ENCODE data around the gene MRPL55.

Gene MRPL55

GRCh38 chr1:228151180-228151925 lies 42.3 kb upstream of the MRPL55 start:
- FAIRE-seq (no peak), DNase-seq (ENCODE audit: insufficient read length, low spot score) (no peak)
- no peak for TF ChIP-seq POLR2A (IDR thresholded peaks at IDR 0.05; ENCODE audit: low read depth, low read length)

- DNase-seq (ENCODE audit: insufficient read length, low spot score) (peak; percentile 61), FAIRE-seq (no peak)
- TF ChIP-seq POLR2A (IDR thresholded peaks at IDR 0.05; ENCODE audit: low read depth, low read length) = no peak
These were observed 41.5 kb upstream of the MRPL55 start for GRCh38 chr1:228150461-228151179.

GRCh38 chr1:228150120-228150460 lies 41.0 kb upstream of the MRPL55 start:
- DNase-seq (ENCODE audit: insufficient read length, low spot score) = no peak
- TF ChIP-seq POLR2A (IDR thresholded peaks at IDR 0.05; ENCODE audit: low read depth, low read length) = no peak
- FAIRE-seq = no peak

GRCh38 chr1:228149406-228150119 lies 40.5 kb upstream of the MRPL55 start, which contains the start of gene GJC2:
TSS of gene GJC2 (plus strand) at chr1:228149930. CDS start at chr1:228157759, 7,829 bp downstream.
- DNase-seq (ENCODE audit: insufficient read length, low spot score) (peak; percentile 55), FAIRE-seq (no peak)
- no peak for TF ChIP-seq POLR2A (IDR thresholded peaks at IDR 0.05; ENCODE audit: low read depth, low read length)

GRCh38 chr1:228148935-228149405 lies 39.9 kb upstream of the MRPL55 start:
- DNase-seq (ENCODE audit: insufficient read length, low spot score) (no peak), FAIRE-seq (no peak)
- no peak for TF ChIP-seq POLR2A (IDR thresholded peaks at IDR 0.05; ENCODE audit: low read depth, low read length)

- DNase-seq (ENCODE audit: insufficient read length, low spot score) (no peak), FAIRE-seq (no peak)
- no peak for TF ChIP-seq POLR2A (IDR thresholded peaks at IDR 0.05; ENCODE audit: low read depth, low read length)
These were observed 39.2 kb upstream of the MRPL55 start for GRCh38 chr1:228148196-228148861.

- DNase-seq (ENCODE audit: insufficient read length, low spot score) (no peak), FAIRE-seq (no peak)
- no peak for TF ChIP-seq POLR2A (IDR thresholded peaks at IDR 0.05; ENCODE audit: low read depth, low read length)
These were observed 38.7 kb upstream of the MRPL55 start for GRCh38 chr1:228147768-228148167.

GRCh38 chr1:228147151-228147693 lies 38.1 kb upstream of the MRPL55 start:
- TF ChIP-seq POLR2A (IDR thresholded peaks at IDR 0.05; ENCODE audit: low read depth, low read length) = no peak
- FAIRE-seq (no peak), DNase-seq (ENCODE audit: insufficient read length, low spot score) (no peak)

GRCh38 chr1:228146417-228147150 lies 37.5 kb upstream of the MRPL55 start:
- DNase-seq (ENCODE audit: insufficient read length, low spot score) (no peak), FAIRE-seq (no peak)
- no peak for TF ChIP-seq POLR2A (IDR thresholded peaks at IDR 0.05; ENCODE audit: low read depth, low read length)

GRCh38 chr1:228145463-228146416 lies 36.6 kb upstream of the MRPL55 start:
- TF ChIP-seq POLR2A (IDR thresholded peaks at IDR 0.05; ENCODE audit: low read depth, low read length) = no peak
- no peak for DNase-seq (ENCODE audit: insufficient read length, low spot score)
- no peak for FAIRE-seq

- no peak for DNase-seq (ENCODE audit: insufficient read length, low spot score)
- no peak for TF ChIP-seq POLR2A (IDR thresholded peaks at IDR 0.05; ENCODE audit: low read depth, low read length)
- FAIRE-seq = no peak
These were observed 35.9 kb upstream of the MRPL55 start for GRCh38 chr1:228144993-228145343.
